OCI-LY7 (cell line): Measurements from ENCODE around the gene LPP. TPM values are rescaled to one million over a fixed set of nuclear protein-coding genes. Genes with fewer than 3 reads are reported as not detected.

Experiments used
- BruUV-seq: library from RNA; stranded (reverse); fragments of 400-500 nt; replicated peaks from 2 replicates; lab custom pipeline; 2021; lab: Mats Ljungman, UMichigan
- CTCF ChIA-PET: fragments of 300-600 bp; sonication (Branson Sonifier 250); formaldehyde crosslinking; loops from one replicate; lab custom pipeline; 2022; ENCODE audit warnings: antibody characterized with exemption; ENCODE audit not compliant: unreplicated experiment; lab: Charles Lee
- POLR2A ChIA-PET: fragments of 300-600 bp; sonication (Branson Sonifier 250); formaldehyde crosslinking; loops from one replicate; lab custom pipeline; 2022; ENCODE audit warnings: antibody characterized with exemption; lab: Charles Lee
- DNase-seq: peaks from one replicate; pipeline ENCODE4 v3.0.0-alpha.2; 2015; ENCODE audit warnings: low spot score
- H2AFZ ChIP-seq: fragments of 200-600 bp; sonication (generic), shearing (Covaris generic); 2 replicates; pipeline ENCODE4 v1.6.1; 2014; ENCODE audit warnings: mild to moderate bottlenecking, antibody characterized with exemption, low read length, moderate library complexity
- H3K27ac ChIP-seq: fragments of 200-600 bp; sonication (generic); 2 replicates; pipeline ENCODE4 v1.5.1; 2014; ENCODE audit warnings: mixed run types, low read depth, mild to moderate bottlenecking, moderate library complexity, low read length, inconsistent platforms; ENCODE audit not compliant: poor library complexity, severe bottlenecking
- H3K36me3 ChIP-seq: fragments of 200-600 bp; sonication (generic); 2 replicates; pipeline ENCODE4 v1.6.1; 2014; ENCODE audit warnings: mild to moderate bottlenecking, antibody characterized with exemption, low read length, moderate library complexity, mixed read lengths; ENCODE audit not compliant: insufficient read depth
- H3K4me1 ChIP-seq: fragments of 200-600 bp; sonication (generic); 2 replicates; pipeline ENCODE4 v1.5.1; 2014; ENCODE audit warnings: mild to moderate bottlenecking, low read length; ENCODE audit not compliant: insufficient read depth, poor library complexity, severe bottlenecking
- H3K4me2 ChIP-seq: fragments of 200-600 bp; sonication (generic); 2 replicates; pipeline ENCODE4 v1.6.1; 2014; ENCODE audit warnings: mild to moderate bottlenecking, low read length
- H3K4me3 ChIP-seq: fragments of 200-600 bp; sonication (generic); 2 replicates; pipeline ENCODE4 v1.5.1; 2014; ENCODE audit warnings: mild to moderate bottlenecking, low read depth, low read length; ENCODE audit not compliant: poor library complexity, severe bottlenecking
- H3K79me2 ChIP-seq: fragments of 200-600 bp; sonication (generic); 2 replicates; pipeline ENCODE4 v1.6.1; 2016; ENCODE audit warnings: low read depth, mild to moderate bottlenecking, low read length, moderate library complexity, mixed read lengths; ENCODE audit not compliant: insufficient read depth
- H3K9me2 ChIP-seq: fragments of 200-600 bp; sonication (generic); 2 replicates; pipeline ENCODE4 v1.6.1; 2016; ENCODE audit warnings: mild to moderate bottlenecking, low read length, mixed read lengths; ENCODE audit not compliant: insufficient read depth
- H3K9me3 ChIP-seq: fragments of 200-600 bp; sonication (generic); 2 replicates; pipeline ENCODE4 v1.6.1; 2014; ENCODE audit warnings: mild to moderate bottlenecking, mixed run types, low read length, mixed read lengths
- H4K20me1 ChIP-seq: fragments of 200-600 bp; sonication (generic); 2 replicates; pipeline ENCODE4 v1.6.1; 2014; ENCODE audit warnings: mild to moderate bottlenecking, antibody characterized with exemption, low read length, moderate library complexity, mixed read lengths; ENCODE audit not compliant: insufficient read depth
- CTCF ChIP-seq: fragments of 200-600 bp; sonication (generic); conservative IDR thresholded peaks from 2 replicates; pipeline ENCODE4 v1.5.1; 2014; ENCODE audit warnings: mild to moderate bottlenecking, antibody characterized with exemption, low read length, moderate library complexity, mixed read lengths
- EZH2phosphoT487 ChIP-seq: fragments of 200-600 bp; sonication (generic); IDR thresholded peaks from 2 replicates; pipeline ENCODE4 v1.6.1; 2018; ENCODE audit warnings: low read depth, borderline replicate concordance, mild to moderate bottlenecking, mixed run types, antibody characterized with exemption, low read length, moderate library complexity, mixed read lengths
- intact Hi-C: fragments of 100-400 bp; cut with micrococcal nuclease; formaldehyde crosslinking; loops from one replicate; pipeline ENCODE4 v1.10.0; 2022; ENCODE audit not compliant: unreplicated experiment
- total RNA-seq, 2 experiments: library from RNA; depleted of rRNA in 1 of 2; stranded (reverse); fragments of >200 nt in 1 of 2; shearing (Covaris generic) in 1 of 2; gene quantifications; 2 replicates each; pipeline ENCODE4 v1.2.3, GENCODE V29; 2014 to 2022

The LPP gene
- total RNA-seq, 2 experiments from 2014 or later: 10.9 to 119 TPM

GRCh38 chr3:188840290-188840689, 686.3 kb downstream of the LPP start:
- Histone ChIP-seq H3K79me2 (no peaks in the 10 kb centered on the region), H3K9me3 (no peaks in the 10 kb centered on the region), H3K27ac (no peak overlapping the region), H3K4me2 (no peak overlapping the region), H4K20me1 (no peaks in the 10 kb centered on the region), H3K4me1 (no peaks in the 10 kb centered on the region), H3K36me3 (no peaks in the 10 kb centered on the region), H3K4me3 (no peak overlapping the region), H2AFZ (no peak overlapping the region), H3K9me2 (no peaks in the 10 kb centered on the region; the same call in 1 of the 2 replicates)
- ChIA-PET CTCF (no interaction called here), POLR2A (interaction anchor here (0.7 kb wide), 1 partner anchor 163 kb away, joined by 3 read pairs; no protein-coding TSS in a partner anchor)
- TF ChIP-seq EZH2phosphoT487 (no peak), CTCF (no peak)
- intact Hi-C loops: no loop called here
- no peak for DNase-seq
- BruUV-seq: no TSS peak

- H3K4me1 ChIP-seq: no peaks in the 10 kb centered on the region
- no peaks in the 10 kb centered on the region for H3K36me3 ChIP-seq
- no peak overlapping the region for H2AFZ ChIP-seq
- DNase-seq: no peak
- no peak overlapping the region for H3K4me2 ChIP-seq
- no peak overlapping the region for H3K27ac ChIP-seq
- H3K4me3 ChIP-seq: no peak overlapping the region
- ChIA-PET CTCF (no interaction called here), POLR2A (interaction anchor here (0.6 to 0.7 kb wide), 2 partner anchors 206 to 338 kb away, joined by 3 read pairs; no protein-coding TSS in a partner anchor)
- intact Hi-C loops: no loop called here
- H3K79me2 ChIP-seq: no peaks in the 10 kb centered on the region
- H3K9me3 ChIP-seq: no peaks in the 10 kb centered on the region
- no peaks in the 10 kb centered on the region for H4K20me1 ChIP-seq
- BruUV-seq: no TSS peak
- no peaks in the 10 kb centered on the region; the same call in 1 of the 2 replicates for H3K9me2 ChIP-seq
- no peak for TF ChIP-seq CTCF
- no peak for TF ChIP-seq EZH2phosphoT487
These were observed 687.9 kb downstream of the LPP start for GRCh38 chr3:188841906-188842305.

GRCh38 chr3:188842639-188843038, 688.7 kb downstream of the LPP start:
- ChIA-PET CTCF (no interaction called here), POLR2A (no interaction called here)
- intact Hi-C loops: no loop called here
- H3K36me3 ChIP-seq: no peaks in the 10 kb centered on the region
- no peak overlapping the region for H3K4me3 ChIP-seq
- no peaks in the 10 kb centered on the region for H4K20me1 ChIP-seq
- no peak overlapping the region for H3K4me2 ChIP-seq
- H3K9me3 ChIP-seq: no peaks in the 10 kb centered on the region
- no peaks in the 10 kb centered on the region for H3K4me1 ChIP-seq
- H2AFZ ChIP-seq: no peak overlapping the region
- H3K79me2 ChIP-seq: no peaks in the 10 kb centered on the region
- no peaks in the 10 kb centered on the region; the same call in 1 of the 2 replicates for H3K9me2 ChIP-seq
- BruUV-seq: no TSS peak
- no peak for DNase-seq
- no peak for TF ChIP-seq EZH2phosphoT487
- TF ChIP-seq CTCF: no peak
- no peak overlapping the region for H3K27ac ChIP-seq
